ENCODE results near the gene PSTPIP2.

PSTPIP2 gene

DNA sequence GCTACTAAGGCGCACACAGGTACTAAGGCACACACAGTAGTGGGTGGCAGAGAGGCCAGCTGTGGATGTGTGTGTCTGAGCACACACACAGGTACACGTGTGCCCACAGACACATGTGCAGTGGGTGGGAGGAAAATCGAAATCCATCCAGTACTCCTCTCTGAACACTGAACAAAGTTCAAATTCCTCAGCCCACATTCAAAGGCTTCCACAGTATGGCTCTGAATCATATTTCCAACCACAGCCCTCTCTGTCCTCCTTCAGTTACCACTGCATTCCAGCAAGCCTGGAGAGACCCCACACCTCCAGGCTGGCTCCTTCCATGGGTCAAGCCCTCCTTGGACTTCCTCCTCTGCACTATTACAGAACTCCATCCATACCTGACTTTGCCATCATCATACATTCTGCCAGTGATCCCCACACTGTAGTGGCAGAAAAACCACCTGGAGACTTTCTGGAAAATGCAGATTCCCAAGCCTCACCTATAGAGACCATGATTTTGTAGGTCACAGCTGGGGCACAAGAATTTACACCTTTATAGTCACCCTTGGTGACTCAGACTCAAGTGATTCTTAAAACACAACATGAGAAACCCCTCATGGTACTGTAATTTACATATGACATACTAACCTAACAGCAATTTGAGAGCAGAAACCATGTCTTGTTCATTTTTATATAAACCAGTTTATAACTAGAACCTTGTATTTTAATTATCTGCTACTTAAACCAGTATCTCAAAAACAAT, 136.3 kb downstream of the PSTPIP2 start:
- DNase-seq (ENCODE audit: low spot score), result no peak

Data from LoVo (cell line).